Astrocyte (in vitro differentiated cells and primary cell): Measurements from ENCODE around the gene GNAT1.

Experiments
- EZH2 ChIP-seq: IDR thresholded peaks from 2 replicates; pipeline ENCODE4 v1.6.1; 2012; ENCODE audit warnings: mild to moderate bottlenecking, low read length, inconsistent platforms; ENCODE audit not compliant: insufficient read depth
- TF ChIP-seq, protein P1 (sequence below): IDR thresholded peaks from 2 replicates; pipeline ENCODE4 v1.5.1; 2011; ENCODE audit warnings: low read depth, mild to moderate bottlenecking, inconsistent platforms, low read length, moderate library complexity; ENCODE audit not compliant: insufficient read depth

DNA sequence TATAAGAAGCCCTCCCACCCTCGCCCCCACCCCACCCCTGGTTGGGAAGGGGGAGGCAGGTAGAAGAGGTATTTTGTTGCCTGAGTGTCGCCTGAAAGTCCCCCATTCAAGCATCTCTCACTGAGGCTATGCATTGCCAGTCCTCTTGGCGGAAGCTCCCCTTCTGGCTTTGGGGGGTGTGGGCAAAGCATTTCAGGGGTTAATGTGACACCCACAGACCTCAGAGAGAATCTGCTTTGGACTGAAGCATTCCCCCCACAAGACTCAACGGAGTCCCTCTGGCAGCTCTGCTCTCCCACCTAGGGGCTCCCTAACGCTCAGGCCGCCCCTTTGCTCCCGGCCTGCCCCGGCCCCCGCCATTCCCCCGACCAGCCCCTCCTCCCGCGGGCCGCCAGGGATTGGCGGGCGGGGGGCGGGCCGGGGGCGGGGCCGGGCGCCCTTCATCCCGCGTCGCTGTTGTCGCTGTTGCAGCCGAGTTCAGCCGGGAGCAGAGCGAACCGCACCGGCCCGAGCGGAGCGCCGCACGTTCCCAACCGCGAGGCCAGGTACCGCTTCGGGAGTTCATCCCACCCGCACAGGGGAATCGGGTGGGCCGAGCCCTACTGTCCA is 13.5 kb downstream of the GNAT1 start, which contains the start of gene SLC38A3:
- TF ChIP-seq, protein P1, sequence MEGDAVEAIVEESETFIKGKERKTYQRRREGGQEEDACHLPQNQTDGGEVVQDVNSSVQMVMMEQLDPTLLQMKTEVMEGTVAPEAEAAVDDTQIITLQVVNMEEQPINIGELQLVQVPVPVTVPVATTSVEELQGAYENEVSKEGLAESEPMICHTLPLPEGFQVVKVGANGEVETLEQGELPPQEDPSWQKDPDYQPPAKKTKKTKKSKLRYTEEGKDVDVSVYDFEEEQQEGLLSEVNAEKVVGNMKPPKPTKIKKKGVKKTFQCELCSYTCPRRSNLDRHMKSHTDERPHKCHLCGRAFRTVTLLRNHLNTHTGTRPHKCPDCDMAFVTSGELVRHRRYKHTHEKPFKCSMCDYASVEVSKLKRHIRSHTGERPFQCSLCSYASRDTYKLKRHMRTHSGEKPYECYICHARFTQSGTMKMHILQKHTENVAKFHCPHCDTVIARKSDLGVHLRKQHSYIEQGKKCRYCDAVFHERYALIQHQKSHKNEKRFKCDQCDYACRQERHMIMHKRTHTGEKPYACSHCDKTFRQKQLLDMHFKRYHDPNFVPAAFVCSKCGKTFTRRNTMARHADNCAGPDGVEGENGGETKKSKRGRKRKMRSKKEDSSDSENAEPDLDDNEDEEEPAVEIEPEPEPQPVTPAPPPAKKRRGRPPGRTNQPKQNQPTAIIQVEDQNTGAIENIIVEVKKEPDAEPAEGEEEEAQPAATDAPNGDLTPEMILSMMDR = no peak
- TF ChIP-seq EZH2 = no peak
